HUDEP-2 (cell line): ENCODE results near the gene HSPB6.
"Not testable (repeated sequence)": the region's sequence is repeated elsewhere in the genome, so short reads cannot be mapped to it uniquely, and the experiment has no call there.

Experiments
- DNase-seq, 76 experiments: peaks; one replicate each; lab custom pipeline; 2025; ENCODE audit not compliant: unreplicated experiment in 76 of 76; lab: John Stamatoyannopoulos, UW

The HSPB6 gene

GRCh38 chr19:35786299-35787160, 29.7 kb upstream of the HSPB6 start:
- DNase-seq, result no peak

GRCh38 chr19:35785339-35785627, 28.5 kb upstream of the HSPB6 start:
- DNase-seq, result no peak

GRCh38 chr19:35784503-35785338, 27.9 kb upstream of the HSPB6 start:
- no peak for DNase-seq

- DNase-seq, result no peak
Observed at GRCh38 chr19:35783469-35784434, 26.9 kb upstream of the HSPB6 start.

GRCh38 chr19:35782589-35782988, 25.8 kb upstream of the HSPB6 start:
- DNase-seq, result no peak

GRCh38 chr19:35781650-35782049, 24.8 kb upstream of the HSPB6 start:
- no peak for DNase-seq

- DNase-seq, result no peak
Observed at GRCh38 chr19:35780717-35781116, 23.9 kb upstream of the HSPB6 start.

- DNase-seq, result no peak
Observed at GRCh38 chr19:35780058-35780457, 23.2 kb upstream of the HSPB6 start.

GRCh38 chr19:35779033-35779432, 22.2 kb upstream of the HSPB6 start:
- no peak for DNase-seq

- no peak for DNase-seq
Observed at GRCh38 chr19:35777961-35778360, 21.1 kb upstream of the HSPB6 start.

- DNase-seq, result no peak
Observed at GRCh38 chr19:35777086-35777841, 20.4 kb upstream of the HSPB6 start.

GRCh38 chr19:35776102-35776788, 19.4 kb upstream of the HSPB6 start:
- DNase-seq, result no peak

- DNase-seq, result peak in 75 of 76 experiments; percentile 45 to 100 (median 99)
Observed at GRCh38 chr19:35775298-35776101, 18.7 kb upstream of the HSPB6 start, which contains the start of gene ARHGAP33. ARHGAP33 (plus strand) TSS chr19:35775564; CDS start chr19:35775659, 95 bp downstream.

GRCh38 chr19:35775046-35775297, 18.1 kb upstream of the HSPB6 start:
- no peak for DNase-seq

GRCh38 chr19:35774274-35775045, 17.6 kb upstream of the HSPB6 start:
- DNase-seq, result no peak

- no peak for DNase-seq
Observed at GRCh38 chr19:35773020-35773806, 16.4 kb upstream of the HSPB6 start.

GRCh38 chr19:35772362-35772761, 15.5 kb upstream of the HSPB6 start:
- DNase-seq, result not testable (repeated sequence)
